ENCODE measurements around the gene TPD52L1.

TPD52L1 gene

DNA sequence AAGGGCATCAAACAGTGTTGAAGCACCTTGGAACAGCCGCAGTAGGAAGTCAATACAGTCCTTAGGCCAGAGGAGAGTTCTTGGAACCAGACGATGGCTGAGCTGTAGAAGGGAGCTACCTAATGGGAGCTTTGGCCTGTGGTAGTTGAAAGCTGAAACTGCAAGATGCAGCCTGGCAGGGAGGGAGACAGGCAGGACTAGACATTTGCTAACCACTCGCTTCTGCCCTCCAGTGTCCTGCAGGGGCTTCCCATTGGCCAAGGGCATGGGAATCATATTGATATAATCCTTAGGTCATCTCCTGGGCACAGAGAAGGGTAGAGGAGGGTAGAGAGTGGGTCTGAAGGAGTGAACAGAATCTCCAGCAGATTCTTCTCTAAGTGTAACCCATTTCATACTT lies 60.4 kb downstream of the TPD52L1 start:
- DNase-seq, result no peak

DNA sequence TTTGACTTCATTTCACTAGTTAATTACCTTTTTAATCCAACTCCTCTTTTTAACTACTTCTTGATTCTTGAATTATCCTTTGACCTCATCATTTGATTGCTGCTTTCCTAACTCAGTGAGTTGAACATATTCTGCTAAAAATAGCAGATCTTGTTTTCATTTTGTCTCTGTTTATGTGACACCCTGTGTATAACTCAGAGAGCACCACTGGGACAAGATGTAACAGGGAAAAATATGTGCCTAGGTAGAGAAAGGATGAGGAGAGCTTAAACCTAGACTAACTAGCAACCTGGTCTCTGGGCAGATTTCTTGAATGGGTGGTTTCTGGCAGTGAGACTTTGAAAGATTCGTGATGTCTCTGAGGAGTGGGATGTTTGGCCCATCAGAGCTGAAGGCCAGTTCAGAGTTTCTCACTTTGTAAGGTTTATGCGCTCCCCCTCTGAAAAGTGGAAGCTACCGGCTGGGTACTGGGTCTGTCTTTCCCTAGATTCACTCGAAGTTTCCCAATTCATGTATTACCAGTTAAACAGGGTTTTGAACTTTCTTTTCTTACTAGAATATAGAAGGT lies 61.8 kb downstream of the TPD52L1 start:
- DNase-seq, result no peak

DNA sequence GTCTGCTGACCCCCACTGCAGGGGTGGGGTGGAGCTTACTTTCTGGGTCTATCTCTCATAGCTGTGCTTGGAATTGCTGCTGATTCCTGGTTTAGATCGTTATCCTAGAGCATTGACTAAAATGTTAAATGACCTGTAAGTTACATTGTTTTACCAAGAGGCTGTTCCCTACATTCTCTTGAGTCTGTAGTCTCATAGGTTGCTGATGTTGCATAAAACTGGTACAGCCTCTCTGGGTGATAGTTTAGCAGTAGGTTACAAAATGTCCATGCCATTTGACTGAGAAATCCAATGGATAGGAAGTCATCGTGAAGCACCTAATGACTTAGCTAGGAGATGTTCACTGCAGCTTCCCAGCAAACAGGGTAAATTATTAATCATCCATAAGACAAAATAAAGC lies 62.4 kb downstream of the TPD52L1 start:
- no peak for DNase-seq

DNA sequence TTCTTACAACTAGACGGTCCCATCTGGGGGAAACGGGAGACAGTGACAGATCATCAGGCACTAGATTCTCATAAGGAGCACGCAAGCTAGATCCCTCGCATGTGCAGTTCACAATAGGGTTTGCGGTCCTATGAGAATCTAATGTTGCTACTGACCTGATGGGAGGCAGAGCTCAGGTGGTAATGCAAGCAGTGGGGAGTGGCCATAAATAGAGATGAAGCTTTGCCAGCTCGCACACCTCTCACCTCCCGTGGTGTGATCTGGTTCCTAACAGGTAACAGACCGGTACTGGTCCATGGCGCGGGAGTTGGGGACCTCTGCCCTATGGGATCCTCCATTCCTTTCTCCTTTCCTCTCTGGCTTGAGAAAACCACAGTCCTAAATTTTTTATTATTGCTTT lies 63.8 kb downstream of the TPD52L1 start:
- DNase-seq, result no peak

DNA sequence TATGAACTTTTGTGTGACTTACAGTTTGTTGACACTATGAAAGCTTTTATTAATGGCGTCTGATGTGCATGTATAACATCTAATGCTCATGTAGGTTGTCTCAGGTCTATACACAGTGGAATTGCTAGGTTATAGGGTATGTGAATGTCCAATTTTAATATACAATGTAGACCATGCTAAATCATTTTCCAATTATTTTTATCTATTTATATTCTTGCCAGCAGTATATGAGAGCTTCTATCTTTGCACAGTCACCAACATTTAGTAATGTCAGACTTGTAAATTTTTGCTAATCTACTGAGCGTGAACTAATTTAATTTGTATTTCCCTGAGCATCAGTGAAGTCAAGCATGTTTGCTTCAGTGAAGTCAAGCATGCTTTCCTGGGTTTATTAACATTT lies 64.4 kb downstream of the TPD52L1 start:
- no peak for DNase-seq

DNA sequence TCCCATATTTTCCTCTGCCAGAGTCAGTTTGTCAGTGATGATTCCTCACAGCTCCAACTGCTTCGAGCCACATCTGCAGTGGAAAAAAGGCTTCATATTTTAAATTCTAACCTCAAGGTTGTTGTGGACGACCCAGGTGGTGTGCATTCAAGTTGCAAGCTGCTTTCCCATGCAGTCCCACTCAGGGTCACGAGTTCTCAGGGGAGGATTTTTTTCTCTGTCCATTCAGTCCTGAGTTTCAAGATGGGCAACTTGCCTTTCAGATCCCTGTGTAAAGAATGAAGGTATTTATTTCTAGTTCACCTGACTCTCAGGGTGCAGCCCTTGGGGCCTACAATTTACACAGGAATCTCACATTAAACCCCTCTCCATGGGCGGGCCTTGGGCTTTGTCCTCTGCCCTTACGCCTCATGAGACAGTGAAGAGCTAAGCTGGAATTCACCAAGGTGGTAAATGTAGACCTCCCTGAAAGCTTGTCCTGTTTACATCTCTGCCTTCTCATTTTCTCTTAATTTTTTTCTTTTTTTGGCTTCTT lies 65.9 kb downstream of the TPD52L1 start:
- DNase-seq, result no peak

DNA sequence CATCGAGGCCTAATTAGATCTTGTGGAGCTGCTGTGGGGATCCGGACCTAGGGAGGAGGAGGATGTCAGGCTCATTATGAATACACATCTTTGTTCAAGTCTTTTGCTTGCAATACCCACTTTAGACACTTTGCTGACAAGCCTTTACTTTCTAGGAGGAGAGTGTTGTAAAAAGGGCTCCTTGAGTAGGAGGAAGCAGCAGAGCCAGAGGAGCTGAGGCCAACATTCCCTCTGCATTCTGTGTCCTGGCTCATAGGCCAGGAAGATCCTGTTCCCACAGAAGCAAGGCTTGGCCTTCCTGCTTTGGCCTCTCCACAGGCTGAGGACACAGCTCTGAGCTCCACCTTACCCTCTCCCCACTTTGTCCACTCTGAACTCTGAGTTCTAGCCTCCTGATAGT lies 67.1 kb downstream of the TPD52L1 start:
- DNase-seq, result no peak

DNA sequence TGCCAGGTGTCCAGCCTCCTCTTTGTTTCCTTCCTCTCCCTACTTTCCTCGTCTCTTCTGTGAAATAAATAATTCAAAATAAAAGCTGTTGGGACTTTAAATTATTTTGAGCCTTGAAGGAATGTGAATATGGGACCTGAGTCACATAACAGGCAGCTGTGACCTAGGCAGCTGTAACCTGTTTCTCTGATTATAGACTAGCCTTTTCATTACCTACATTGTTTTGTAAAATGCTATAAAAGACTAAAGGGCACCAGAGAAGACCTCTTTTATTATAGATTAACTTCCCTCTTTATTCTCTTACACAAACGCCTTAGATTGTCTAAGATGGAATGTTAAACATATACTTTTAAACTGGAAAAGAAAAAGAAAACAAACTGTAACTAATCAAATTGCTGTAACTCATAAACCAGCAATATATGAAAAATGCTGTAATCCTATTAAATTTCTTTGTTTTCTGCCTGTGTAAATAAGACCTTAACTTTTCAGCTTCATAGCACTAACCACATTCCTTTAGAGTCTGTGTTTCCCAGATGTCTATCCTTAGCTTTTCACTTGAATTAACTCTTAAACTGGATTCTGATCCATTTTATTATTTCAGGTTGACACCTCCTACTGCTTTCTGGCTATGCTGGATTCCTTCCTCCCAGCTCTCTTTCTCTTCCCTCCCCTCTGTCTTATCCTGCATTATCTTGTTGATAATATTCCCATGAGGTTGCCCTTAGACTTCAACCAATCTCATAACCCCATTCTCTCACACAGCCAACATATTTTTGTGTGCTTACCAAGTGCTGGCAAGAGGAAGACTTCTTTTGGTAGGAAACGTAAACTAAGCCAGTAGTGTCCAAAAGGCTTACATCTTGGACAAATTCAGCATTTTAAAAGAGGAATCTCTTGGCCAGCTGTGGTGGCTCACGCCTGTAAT lies 69.2 kb downstream of the TPD52L1 start:
- DNase-seq, result no peak

DNA sequence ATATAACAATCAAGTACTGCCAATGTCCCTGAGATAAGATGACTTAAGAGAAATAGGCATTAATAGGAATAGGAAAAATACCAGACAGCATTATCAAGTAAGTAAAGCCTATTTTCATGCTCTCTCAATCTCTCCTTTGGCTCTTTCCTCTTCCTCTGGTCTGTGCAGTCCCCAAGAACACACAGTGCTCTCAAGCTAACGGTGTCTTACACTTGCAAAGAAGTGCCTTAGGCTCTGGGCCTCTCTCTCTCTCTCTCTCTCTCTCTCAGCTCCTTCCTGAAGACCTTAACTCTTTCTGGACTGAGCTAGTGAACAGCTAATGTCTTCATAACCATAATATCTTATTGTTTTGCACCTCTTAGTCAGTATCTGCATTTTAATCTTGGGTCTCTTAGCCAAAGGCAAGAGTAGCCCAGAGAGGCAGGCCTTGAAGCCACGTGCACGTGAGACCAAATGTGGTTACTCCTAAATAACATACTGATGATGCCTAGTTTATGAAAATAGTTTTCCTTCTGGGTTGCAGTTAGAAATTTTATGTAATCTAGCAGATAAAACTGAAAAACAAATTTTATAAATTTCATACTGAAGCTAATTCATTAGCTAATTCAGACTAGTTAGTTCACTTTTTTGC lies 70.8 kb downstream of the TPD52L1 start:
- DNase-seq, result no peak

DNA sequence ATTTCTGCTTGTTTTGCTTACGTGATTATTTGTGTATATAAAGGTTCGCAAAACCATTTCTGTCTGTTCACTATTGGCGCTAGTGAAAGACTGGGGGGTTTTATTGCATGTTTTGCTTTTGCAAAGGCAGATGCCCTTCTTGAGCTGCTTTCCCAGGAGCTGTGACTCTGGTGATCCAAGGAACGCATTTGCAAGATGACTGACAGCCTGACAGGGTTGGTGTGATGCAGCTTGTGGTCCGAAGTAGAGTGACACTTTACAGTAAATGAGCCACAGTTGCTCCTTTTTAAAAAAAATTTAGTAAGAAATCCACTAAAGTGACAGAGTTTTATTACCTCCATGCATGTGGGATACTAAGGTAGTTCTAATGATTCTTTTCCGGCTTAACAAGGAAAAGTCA lies 73.7 kb downstream of the TPD52L1 start:
- no peak for DNase-seq

DNA sequence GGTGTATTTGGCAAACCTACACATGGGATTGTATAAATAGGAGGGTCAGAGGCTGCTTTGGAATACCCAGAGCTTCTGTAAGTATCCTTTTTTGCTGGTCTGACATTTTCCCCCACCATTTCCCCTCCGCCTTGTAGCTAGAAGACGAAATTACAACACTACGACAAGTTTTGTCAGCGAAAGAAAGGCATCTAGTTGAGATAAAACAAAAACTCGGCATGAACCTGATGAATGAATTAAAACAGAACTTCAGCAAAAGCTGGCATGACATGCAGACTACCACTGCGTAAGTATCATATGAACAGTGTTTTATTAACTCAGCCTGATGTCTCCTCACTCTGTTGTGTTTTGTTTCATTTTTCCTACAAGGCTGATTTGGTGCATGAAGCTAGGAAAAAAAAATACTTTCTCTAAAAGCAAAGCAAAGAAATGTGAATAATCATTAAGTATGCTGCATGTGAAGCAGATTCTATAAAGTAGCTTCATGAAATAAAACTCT lies 75.5 kb downstream of the TPD52L1 start:
- no peak for DNase-seq

DNA sequence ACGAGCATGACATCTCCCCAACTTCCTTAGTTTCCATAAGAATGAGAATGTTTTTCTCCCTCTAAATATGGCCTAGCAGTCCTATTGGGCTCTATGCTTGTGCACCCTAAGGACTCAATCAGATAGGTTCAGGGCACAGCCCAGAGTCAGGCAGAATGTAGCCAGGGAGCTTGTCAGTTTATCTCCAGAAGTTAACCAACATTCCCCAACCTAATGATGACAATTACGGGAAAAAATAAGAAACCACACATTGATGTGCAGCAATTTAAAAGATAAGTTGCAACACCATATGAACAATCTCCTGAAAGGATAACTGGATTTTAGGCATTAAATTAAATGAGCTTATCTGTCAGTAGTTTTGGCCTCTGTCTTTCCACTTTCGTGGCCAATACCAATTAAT lies 77.1 kb downstream of the TPD52L1 start:
- DNase-seq, result no peak

DNA sequence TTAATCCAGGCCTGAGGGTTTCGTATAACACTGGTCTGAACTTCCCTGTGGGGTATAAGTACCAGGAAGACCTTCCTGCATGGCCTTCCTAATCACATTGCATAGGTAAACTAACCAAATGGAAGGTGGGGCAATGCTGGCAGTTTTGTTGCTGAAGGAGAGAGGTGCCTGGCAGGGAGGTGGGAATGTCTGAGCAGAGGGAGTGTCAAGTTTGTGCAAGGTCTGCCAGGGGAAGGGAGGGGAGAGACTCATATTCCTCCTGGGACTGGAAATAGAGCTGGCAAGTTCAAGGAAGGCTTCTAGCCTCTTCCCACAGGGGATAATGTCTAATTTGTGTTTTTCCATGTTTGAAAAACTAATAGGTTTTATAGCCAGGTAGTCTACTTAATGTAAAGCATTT lies 77.6 kb downstream of the TPD52L1 start:
- no peak for DNase-seq

DNA sequence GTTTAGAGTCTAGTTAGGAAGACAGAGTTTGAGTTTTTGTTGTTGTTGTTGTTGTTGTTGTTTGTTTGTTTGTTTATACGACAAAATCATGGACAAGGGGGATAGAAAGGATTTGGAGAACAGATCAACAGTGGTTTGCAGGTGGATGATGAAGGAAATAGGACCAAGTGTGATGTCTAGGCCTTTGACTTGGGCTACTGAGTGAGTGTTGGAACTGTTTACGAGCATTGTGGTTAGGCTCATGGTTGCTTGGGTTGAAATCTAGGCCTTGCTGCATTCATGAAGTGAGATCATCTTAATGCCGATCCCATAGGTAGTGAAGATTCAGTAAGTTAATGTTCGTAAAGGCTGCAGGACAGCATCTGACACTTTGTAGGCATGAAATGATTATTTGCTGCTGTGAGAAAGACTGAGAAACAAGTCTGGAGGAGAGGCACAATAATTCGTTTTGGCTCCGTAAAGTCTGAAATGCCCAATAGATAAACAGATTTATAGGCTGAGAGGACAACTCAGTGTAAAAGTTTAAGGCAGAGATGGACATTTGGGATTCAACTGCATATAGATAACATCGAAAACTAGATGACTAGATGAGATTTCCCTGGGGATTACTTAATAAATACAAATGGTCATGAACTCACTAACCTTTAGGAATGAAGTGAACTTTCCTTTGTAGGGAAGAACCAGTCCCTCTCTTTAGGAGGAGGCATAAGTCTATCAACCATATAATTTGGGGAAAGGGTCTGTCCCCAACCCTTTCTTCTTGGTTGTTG lies 78.2 kb downstream of the TPD52L1 start:
- no peak for DNase-seq

DNA sequence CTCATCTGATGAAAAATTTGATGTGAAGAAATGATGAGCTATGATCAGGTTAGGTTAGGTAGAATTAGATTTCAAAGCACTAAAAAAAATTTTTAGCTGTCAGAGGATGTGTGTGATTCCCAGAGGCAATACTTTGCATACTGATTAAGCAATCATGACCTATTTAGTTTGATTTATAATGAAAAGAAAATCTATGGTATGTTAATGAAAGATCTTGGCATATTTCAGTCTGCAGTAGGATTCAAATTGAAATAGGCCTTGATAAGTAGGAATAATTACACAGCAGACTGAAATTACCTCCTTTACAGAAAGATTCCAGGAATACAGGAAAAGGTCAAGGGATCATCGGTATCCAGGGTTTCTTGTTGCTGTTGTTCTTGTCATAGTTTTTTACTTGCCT lies 78.9 kb downstream of the TPD52L1 start:
- no peak for DNase-seq

DNA sequence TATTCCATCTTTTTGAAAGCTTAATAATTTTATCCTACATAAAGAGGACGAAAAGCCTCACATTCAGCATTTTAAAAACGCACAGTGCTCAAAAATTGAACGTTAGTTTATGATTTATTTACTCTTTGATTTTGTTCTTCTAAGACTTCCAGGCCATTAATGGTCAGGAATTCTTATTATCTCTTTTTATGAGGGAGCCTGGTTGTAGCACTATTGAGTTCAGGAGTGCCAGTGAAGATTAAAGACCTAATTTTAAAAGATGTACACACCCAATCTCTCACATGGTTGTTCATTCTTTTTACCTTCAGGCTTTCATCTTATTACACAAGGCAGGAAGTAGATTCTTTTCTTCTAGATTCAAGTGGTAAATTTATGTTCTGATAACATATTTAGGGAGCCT lies 79.6 kb downstream of the TPD52L1 start:
- DNase-seq, result no peak

DNA sequence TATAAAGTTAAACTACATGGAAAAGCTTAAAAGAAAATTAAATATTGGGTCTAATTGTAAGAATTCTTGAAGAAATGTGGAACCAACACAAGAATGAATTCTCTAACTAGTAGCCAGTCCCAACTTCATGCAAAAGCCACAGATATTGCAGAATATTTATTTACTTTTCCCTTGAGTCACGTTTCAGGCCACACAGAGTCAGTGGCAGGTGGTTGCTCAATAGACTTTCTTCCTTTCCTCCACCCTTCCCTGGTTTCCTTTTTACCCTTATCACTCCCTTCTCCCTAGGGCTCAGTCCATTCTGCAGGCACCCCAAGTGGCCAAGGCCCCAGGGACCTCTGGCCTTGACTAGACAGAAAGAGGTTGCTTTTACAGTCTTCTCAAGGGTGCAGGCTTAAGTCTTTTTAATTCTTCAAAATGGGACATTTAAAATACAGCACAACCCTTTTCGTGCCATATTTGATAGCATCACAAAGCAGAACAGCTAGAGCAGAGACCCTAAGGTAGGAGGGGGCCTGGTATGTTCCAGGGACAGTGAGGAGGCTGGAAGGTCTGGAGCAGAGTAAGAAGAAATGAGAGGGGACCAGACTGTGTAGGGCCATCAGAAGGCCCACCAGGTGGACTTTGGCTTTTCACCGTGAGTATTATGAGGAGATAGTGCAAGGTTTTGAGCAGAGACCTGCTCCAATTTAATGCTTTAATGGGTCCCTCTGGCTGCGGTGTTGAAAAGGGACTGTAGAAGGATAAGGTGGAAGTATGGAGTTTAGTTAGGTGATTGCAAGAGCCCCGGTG lies 83.2 kb downstream of the TPD52L1 start:
- DNase-seq, result no peak

DNA sequence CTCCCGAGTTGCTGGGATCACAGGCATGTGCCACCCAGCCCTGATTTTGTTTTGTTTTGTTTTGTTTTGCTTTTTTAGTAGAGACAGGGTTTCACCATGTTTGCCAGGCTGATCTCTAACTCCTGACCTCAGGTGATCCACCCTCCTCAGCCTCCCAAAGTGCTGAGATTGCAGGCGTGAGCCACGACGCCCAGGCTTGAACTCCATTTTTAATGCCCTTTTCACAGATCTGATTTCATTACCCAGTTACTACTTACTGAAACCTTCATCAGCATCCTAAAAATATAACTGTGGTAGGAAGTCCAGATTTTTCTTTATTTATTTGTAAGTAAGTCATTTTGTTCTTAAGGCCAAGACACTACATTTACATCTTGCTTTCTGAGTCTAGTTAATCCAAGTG lies 84.2 kb downstream of the TPD52L1 start:
- DNase-seq, result no peak

DNA sequence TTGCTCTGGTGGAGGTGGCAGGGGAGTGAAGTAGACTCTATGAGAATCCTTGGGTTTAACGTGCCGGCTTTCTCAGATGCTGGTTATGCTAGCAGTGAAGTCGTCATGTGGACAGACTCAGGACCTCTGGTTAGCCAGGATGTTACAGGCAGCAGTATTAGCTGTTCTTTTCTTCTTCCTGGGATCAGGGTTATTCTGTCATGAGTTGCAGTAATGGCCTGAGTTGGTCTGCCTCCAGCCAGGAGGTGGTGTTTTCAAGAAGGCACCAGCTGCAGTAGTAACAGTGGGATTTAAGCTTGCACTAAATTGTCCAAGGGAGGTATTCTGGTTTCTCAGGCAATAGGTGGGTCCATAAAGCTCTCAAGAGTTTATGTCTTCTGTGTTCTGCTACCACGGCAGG lies 91.5 kb downstream of the TPD52L1 start:
- DNase-seq, result no peak

DNA sequence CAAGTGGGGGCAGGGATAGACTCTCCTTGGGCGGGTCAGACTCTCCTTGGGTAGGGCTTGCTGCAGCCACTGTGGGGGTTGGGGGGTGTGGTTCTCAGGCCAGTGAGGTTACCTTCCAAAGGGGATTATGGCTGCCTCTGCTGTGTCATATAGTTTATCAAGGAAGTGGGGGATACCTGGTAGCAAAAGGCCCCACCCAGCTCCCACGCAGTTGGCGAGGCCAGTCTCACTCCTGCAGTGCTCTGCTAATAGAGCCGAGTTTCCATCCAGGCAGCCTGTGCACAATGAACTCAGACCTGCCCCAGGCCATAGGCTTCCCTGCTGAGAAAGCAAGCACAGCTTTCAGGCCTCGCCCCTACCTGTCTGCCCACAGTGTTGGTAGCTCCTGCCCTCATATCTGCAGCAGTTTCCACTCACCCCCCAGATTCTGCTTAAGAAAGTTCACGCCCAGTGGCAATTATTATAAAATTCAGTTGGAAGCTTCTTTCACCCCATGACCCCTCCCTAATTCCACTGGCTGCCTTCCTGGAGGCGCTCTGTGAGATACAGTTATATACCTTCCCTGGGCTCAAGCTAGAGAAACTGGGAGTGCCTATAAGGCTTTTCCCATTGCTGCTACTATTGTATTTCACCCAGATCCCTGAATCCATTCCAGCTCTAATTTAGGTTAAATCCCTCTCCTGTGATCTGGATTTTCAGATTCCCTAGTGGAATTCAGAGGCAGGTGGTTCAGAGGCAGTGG lies 92.1 kb downstream of the TPD52L1 start:
- no peak for DNase-seq

DNA sequence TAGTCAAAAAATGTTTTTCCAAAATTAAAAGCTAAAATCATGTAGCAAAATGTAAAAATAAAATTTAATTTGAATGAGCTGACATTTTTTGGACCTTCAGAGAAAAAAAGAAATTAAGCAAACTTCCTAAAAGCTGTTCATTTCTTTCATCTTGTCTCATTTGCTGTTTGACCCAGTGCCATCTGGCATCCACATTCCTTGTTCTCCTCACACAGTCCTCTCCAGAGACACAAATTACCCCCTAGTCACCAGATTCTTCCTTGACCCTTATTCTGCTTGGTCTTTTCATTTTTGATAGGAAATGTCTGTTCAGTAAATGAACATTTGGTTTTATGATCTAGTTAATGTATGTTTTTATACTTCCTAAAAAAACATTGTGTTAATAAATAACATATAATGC lies 93.0 kb downstream of the TPD52L1 start:
- DNase-seq, result no peak

All from RPMI8226 (cell line).